ENCODE results near the gene USP43.

The USP43 gene

DNA sequence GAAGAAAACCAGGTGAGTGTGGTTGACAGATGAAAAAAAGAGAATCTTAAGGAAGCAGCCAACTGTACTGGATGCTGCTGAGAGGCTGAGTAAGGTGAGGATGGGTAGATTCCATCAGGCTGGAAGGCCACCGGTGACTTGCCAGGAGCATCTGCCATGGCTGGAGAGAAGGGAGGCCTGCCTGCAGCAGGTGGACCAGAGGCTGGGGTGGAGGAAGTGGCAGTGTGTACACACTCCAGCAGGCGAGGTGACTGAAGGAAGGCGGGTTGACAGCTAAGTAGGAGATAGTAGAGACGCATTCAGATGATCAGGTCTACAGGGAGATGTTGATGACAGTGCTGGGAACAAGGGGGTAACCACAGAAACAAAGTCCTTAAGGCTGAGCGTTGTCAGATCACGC lies 69.5 kb downstream of the USP43 start:
- DNase-seq = no peak

GRCh38 chr17:9715503-9716016 lies 70.2 kb downstream of the USP43 start:
- DNase-seq = no peak

GRCh38 chr17:9725575-9725974 lies 80.3 kb downstream of the USP43 start:
- peak; percentile 56 to 62 for DNase-seq

GRCh38 chr17:9726291-9726690 lies 81.0 kb downstream of the USP43 start:
- no peak for DNase-seq

DNA sequence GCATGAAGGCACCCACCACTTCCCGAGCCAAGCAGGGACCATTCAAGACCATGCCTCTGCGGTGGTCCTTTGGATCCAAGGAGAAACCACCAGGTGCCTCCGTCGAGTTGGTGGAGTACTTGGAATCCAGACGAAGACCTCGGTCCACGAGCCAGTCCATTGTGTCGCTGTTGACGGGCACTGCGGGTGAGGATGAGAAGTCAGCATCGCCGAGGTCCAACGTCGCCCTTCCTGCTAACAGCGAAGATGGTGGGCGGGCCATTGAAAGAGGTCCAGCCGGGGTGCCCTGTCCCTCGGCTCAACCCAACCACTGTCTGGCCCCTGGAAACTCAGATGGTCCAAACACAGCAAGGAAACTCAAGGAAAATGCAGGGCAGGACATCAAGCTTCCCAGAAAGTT lies 82.7 kb downstream of the USP43 start:
- no peak for DNase-seq

GRCh38 chr17:9728564-9728963 lies 83.2 kb downstream of the USP43 start:
- DNase-seq = no peak

GRCh38 chr17:9729034-9729650 lies 83.8 kb downstream of the USP43 start:
- peak; percentile 52 to 54 for DNase-seq

DNA sequence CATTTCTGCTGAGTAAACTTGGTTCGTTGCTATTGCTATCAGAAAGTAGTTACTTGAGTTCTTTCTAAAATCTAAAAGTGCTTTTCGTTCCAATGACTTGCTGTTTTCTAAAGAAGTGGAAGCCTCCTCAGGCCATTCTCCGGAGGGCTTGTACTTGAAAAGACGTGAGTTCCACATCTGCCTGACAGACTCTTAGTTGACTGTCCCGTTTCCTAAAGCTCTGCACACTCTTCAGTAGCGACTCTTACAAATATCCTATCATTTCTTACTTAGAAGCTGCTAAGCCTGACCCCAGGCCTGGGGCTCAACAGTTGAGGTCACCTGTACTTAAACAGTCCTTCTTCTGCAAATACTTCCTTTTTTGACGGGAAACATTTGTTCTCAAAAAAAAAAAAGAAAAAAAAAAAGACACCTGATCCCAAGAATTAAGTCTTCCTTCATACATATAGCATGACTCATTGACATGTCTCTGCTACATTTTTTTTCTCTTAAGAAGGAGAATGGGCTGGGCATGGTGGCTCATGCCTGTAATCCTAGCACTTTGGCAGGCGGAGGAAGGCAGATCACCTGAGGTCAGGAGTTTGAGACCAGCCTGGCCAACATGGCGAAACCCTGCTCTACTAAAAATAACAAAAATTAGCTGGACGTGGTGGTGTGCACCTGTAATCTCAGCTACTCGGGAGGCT lies 84.6 kb downstream of the USP43 start:
- no peak for DNase-seq

DNA sequence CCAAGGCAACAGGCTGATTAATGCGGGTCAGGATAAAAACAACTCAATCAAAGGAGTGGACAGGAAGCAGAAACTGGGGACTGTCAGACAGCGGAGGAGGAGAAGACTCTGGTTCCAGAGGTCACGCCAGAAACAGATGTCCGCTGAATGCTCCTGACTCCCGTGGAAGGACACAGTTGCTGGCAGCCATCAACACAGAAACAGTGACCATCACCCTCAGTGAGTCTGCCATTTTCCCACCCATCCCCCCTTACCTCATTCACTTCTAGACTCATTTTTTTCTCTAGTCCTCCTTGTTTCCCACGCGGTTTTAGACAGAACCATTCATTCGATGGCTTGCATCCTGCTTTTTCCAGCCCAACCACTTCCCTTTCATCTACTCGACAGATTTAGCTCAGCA lies 105.2 kb downstream of the USP43 start:
- no peak for DNase-seq

GRCh38 chr17:9755083-9755482 lies 109.8 kb downstream of the USP43 start:
- no peak for DNase-seq

GRCh38 chr17:9760266-9760665 lies 114.9 kb downstream of the USP43 start:
- no peak for DNase-seq

DNA sequence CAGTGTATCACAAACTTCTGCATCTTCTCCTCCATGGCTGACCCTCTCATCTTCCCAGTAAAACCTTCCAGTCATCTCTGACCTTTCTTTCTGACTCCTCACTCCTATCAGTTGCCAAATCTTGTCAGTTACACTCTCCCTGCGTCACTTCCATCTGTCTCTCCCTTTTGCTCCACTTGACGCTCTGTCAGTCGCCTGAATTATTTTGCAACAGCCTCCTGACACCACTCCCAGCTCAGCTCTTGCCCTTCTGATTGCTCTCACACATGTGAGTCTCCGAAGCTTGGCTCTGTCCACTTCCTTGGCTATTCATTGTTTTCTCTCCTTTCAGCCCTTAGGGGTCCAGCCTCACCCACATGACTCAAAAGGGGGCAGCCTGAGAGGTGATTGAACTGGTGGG lies 118.3 kb downstream of the USP43 start:
- DNase-seq = no peak

DNA sequence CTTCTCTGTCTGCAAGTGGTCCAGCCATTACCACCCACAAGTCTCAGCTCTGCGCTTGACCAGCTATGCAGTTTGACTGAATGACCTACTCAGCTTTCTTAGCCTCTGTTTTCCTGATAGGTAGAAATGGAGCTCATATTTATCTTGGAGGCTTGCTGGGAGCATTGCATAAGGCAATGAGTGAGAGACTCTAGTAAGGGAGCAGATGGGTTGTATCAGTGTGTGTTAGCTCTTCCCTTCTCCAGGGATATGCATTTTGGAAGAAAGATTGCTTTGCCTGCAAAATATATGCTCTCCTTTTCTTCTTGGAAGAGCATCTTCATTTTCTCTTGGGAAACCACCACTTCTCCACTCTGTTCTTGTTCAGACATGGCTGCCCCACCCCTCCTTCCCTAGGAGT lies 120.0 kb downstream of the USP43 start:
- DNase-seq = no peak

GRCh38 chr17:9766970-9767369 lies 121.7 kb downstream of the USP43 start:
- DNase-seq = no peak

- DNase-seq = no peak
Measured at GRCh38 chr17:9767432-9767991, 122.2 kb downstream of the USP43 start.

GRCh38 chr17:9768381-9768934 lies 123.1 kb downstream of the USP43 start:
- peak; percentile 4 to 33 for DNase-seq

DNA sequence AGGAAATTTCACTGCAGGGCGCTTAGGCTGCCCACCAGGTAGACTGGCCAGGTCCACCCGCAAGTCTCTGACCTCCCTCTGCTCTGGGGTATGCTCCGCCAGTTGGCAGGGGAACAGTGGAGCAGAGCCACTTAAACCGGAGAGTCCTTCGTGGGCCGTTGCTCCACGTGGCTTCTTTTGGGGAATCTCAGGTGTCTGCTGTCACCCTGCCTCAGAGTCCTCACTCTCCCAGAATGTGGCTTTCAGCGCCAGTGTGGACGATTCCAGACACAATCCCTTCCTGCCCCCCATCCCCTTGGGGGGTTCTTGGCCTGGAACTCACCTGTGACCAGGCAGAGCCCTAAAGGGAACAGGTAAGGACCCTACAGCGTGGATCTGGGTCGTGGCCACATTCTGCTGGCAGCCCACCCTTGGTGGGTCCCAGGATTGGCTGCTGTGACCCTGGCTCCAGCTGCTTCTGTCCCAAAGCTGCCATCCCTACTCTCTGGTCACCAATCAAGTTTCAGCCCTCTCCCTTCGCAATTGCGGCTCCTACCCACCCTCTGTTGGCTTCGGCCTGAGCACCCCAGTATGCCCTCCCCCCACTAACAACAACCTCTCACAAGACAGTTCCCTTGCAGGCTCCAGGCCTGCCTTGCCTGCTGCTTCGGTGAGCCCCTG lies 123.8 kb downstream of the USP43 start:
- no peak for DNase-seq

- DNase-seq = no peak
Measured at GRCh38 chr17:9771465-9771864, 126.1 kb downstream of the USP43 start.

- no peak for DNase-seq
Measured at GRCh38 chr17:9772658-9773057, 127.3 kb downstream of the USP43 start.

GRCh38 chr17:9776911-9777310 lies 131.6 kb downstream of the USP43 start:
- no peak for DNase-seq

Measured in SHP77 (cell line).